ENCODE measurements around the gene MKNK1.

The MKNK1 gene

DNA sequence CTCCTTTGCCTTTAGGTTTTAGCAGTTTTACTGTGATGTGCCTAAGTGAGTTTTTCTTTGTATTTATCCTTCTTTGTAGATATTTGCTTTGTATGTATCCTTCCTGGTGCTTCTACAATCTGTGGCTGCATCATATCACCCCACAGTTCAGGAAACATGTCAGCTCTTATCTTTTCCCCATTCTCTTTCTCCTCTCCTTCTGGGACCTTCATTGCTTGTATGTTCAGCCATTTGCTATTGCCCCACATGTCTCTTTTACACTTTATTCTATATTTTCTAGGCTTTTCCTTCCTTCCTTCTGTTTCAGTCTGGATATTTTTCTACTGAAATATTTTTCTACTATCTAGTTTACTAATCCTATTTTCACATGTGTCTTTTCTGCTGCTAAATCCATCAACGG lies 67.5 kb downstream of the MKNK1 start:
- H3K9me3 ChIP-seq (ENCODE audit: control insufficient read depth, insufficient read depth, low read depth, low read length): no peaks in the 10 kb centered on the region
- H3K27ac ChIP-seq (ENCODE audit: low read depth, low read length): no peak overlapping the region
- peaks cover 99% of the 10 kb centered on the region for H3K27me3 ChIP-seq (ENCODE audit: control insufficient read depth, insufficient read depth, low read length)
- H3K4me3 ChIP-seq (ENCODE audit: low read depth, low read length): no peak overlapping the region
- no peaks in the 10 kb centered on the region; the same call in 1 of the 2 replicates for H3K4me1 ChIP-seq (ENCODE audit: control insufficient read depth, insufficient read depth, low read length)
- no peak overlapping the region for H3K9ac ChIP-seq (ENCODE audit: low read length)
- no peaks in the 10 kb centered on the region for H3K36me3 ChIP-seq (ENCODE audit: control insufficient read depth, insufficient read depth, low read length)

DNA sequence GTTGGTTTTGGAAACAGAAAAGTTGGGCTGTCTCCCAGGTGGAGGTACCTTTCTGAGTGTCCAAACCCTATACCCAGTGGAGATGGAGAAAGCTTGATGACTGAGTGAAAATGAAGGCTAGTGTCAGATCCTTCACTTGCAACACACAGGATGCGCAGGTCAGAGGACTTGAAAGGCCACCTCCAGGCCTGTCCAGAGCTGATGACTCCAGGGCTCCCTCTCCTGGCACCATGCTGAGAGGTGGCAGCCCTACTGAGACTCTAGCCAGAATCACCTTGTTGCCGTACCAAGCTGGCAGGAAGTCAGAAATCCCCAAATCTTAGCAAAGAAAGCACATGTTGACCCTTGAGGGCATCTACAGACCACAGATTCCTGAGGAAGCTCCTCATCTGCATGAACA lies 69.0 kb downstream of the MKNK1 start:
- Histone ChIP-seq H3K4me1 (ENCODE audit: control insufficient read depth, insufficient read depth, low read length) (peaks cover 6% of the 10 kb centered on the region), H3K27ac (ENCODE audit: low read depth, low read length) (no peak overlapping the region), H3K9me3 (ENCODE audit: control insufficient read depth, insufficient read depth, low read depth, low read length) (no peaks in the 10 kb centered on the region), H3K9ac (ENCODE audit: low read length) (no peak overlapping the region), H3K36me3 (ENCODE audit: control insufficient read depth, insufficient read depth, low read length) (no peaks in the 10 kb centered on the region), H3K27me3 (ENCODE audit: control insufficient read depth, insufficient read depth, low read length) (peaks cover 99% of the 10 kb centered on the region), H3K4me3 (ENCODE audit: low read depth, low read length) (no peak overlapping the region)

DNA sequence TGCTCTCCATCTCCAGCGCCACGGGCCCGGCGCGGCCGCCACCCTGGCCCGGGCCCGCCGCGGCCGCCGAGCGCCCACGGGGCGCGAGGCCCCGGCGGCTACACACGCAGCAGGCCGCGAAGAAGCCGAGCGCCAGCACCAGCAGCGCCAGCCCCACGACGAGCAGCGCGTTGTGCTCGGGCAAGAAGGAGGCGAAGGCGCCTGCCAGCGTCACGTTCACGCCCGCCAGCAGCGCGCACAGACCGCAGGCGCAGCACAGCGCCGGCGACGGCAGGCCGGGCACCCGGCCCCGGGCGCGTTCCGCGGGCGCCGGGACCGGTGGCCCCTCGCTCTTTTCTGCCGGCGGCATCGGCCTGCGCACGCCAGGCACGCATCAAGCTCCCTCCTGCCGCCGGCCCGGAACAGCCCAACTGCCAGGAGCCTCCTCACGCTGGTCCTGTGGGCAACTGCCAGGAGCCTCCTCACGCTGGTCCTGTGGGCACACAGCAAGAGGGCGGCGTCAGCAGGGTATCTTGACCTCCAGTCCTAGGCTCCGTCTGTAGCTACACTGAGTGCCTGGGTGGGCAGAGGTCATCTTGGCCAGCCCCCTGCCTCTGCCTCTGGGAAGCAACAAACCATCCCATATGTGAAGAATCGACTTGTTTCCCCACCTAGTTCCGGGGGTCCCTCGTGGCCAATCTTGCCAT lies 70.7 kb downstream of the MKNK1 start:
- Histone ChIP-seq H3K4me3 (ENCODE audit: low read depth, low read length) (peak overlapping the region; percentile 52), H3K36me3 (ENCODE audit: control insufficient read depth, insufficient read depth, low read length) (no peaks in the 10 kb centered on the region), H3K27ac (ENCODE audit: low read depth, low read length) (no peak overlapping the region), H3K9ac (ENCODE audit: low read length) (no peak overlapping the region), H3K9me3 (ENCODE audit: control insufficient read depth, insufficient read depth, low read depth, low read length) (no peaks in the 10 kb centered on the region), H3K27me3 (ENCODE audit: control insufficient read depth, insufficient read depth, low read length) (peaks cover 99% of the 10 kb centered on the region), H3K4me1 (ENCODE audit: control insufficient read depth, insufficient read depth, low read length) (peaks cover 6% of the 10 kb centered on the region)

DNA sequence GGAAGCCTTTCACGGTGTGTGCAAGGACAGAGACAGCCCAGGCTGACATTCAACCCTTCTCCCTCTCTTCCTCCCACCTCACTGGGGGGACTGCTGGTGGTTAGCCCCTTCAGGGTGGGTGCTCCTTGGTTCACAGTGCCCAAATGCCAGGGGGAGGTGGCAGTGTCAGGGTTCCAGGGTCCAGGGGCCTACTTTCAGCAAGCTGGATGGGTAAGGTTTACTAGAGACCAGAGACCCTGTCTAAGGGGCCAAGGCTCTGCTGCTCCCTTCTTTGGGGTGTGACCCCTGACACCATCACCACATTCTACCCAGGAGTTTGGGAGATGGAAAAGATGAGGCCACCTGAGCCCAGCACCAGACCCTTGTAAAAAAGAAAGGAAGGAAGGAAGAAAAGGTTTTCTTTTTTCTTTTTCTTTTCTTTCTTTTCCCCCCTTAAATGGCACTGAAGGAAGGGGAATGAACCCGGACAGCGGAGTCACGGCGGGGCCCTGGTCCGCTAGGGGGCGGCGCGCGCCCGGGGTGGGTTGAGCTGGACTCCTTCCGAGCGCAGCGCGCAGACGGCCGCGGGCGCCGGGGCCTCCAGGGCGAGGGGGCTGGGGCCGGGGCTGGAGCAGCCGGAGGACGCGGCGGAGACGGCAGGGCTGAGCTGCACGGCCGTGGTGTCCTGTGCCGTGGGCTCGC lies 71.4 kb downstream of the MKNK1 start:
- H3K4me3 ChIP-seq (ENCODE audit: low read depth, low read length): peak overlapping the region; percentile 52; the same call in 1 of the 2 replicates
- no peak overlapping the region for H3K27ac ChIP-seq (ENCODE audit: low read depth, low read length)
- no peak overlapping the region for H3K9ac ChIP-seq (ENCODE audit: low read length)
- H3K9me3 ChIP-seq (ENCODE audit: control insufficient read depth, insufficient read depth, low read depth, low read length): no peaks in the 10 kb centered on the region
- no peaks in the 10 kb centered on the region for H3K36me3 ChIP-seq (ENCODE audit: control insufficient read depth, insufficient read depth, low read length)
- peaks cover 99% of the 10 kb centered on the region for H3K27me3 ChIP-seq (ENCODE audit: control insufficient read depth, insufficient read depth, low read length)
- peaks cover 6% of the 10 kb centered on the region for H3K4me1 ChIP-seq (ENCODE audit: control insufficient read depth, insufficient read depth, low read length)

DNA sequence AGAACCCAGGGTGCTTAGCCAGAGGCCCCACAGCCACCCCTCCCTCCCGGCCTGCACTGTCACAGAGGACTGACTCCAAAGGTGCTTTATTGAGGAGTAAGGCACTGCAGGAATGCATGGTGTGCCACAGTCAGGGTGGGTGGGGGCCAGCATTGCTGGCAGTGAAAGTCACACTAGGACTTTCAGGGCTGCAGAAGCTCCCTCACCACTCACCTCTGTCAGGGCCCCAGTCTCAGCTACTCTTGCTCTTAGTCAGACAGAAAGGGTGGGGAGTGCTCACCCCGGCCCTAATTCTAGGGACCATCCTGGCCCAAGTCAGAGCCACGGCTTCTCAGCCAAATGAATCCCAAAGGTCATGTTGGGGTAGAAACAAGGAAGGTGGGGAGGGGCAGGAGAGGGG lies 72.0 kb downstream of the MKNK1 start:
- Histone ChIP-seq H3K36me3 (ENCODE audit: control insufficient read depth, insufficient read depth, low read length) (no peaks in the 10 kb centered on the region), H3K4me3 (ENCODE audit: low read depth, low read length) (no peak overlapping the region), H3K9me3 (ENCODE audit: control insufficient read depth, insufficient read depth, low read depth, low read length) (no peaks in the 10 kb centered on the region), H3K27me3 (ENCODE audit: control insufficient read depth, insufficient read depth, low read length) (peaks cover 99% of the 10 kb centered on the region), H3K4me1 (ENCODE audit: control insufficient read depth, insufficient read depth, low read length) (peaks cover 7% of the 10 kb centered on the region), H3K27ac (ENCODE audit: low read depth, low read length) (no peak overlapping the region), H3K9ac (ENCODE audit: low read length) (no peak overlapping the region)

DNA sequence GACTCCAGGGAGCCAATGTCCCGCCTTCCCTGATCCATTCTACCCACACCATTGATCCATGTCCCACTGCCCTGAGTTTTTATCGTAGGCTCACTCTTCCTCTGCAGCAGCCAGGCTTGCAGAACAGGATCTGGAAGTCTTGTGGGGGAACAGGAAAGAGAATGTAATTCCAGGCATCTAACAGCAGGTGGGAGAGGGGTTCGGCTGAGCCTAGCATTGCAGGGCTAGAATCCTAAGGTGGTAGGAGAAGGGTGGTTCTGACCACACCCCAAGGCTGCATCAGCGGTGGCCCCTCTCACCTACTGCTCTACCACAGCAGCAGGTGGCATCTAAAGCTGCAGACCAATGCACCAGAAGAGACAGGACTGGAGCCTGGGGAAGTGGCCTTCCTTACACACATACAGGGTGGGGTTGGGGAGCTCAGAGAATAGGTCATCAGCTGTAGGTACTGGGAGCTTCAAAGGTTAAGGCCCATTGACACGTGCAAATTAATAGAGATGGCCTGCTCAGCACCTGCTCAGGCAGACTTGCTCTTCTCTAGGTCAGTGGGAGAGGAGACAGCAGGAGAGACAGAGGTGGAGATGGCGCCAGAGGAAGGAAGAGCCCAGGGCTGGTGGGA lies 73.2 kb downstream of the MKNK1 start:
- H3K27me3 ChIP-seq (ENCODE audit: control insufficient read depth, insufficient read depth, low read length): peaks cover 100% of the 10 kb centered on the region
- peaks cover 17% of the 10 kb centered on the region for H3K4me1 ChIP-seq (ENCODE audit: control insufficient read depth, insufficient read depth, low read length)

DNA sequence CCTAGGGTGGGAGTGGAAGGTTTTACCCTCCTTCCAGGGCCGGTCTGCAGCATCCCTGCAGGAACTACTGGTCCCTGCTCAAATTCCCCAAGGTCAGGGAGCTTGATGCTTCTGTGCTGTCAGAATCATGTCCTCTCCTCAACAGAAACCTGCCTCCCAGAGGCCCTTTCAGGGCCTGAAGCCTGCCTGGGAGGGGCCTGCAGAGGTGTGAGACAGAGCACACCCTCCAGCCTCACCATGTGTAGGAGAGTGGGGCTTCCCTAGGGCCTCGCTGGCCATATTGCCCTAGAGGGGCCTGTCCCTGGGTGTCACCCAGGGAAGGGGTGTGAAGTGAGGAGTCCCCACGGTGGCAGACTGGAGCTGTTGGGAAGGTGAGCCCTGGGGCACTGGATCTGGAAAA lies 73.8 kb downstream of the MKNK1 start:
- Histone ChIP-seq H3K36me3 (ENCODE audit: control insufficient read depth, insufficient read depth, low read length) (no peaks in the 10 kb centered on the region), H3K4me1 (ENCODE audit: control insufficient read depth, insufficient read depth, low read length) (peaks cover 23% of the 10 kb centered on the region), H3K4me3 (ENCODE audit: low read depth, low read length) (no peak overlapping the region), H3K27me3 (ENCODE audit: control insufficient read depth, insufficient read depth, low read length) (peaks cover 100% of the 10 kb centered on the region), H3K9me3 (ENCODE audit: control insufficient read depth, insufficient read depth, low read depth, low read length) (no peaks in the 10 kb centered on the region), H3K9ac (ENCODE audit: low read length) (no peak overlapping the region), H3K27ac (ENCODE audit: low read depth, low read length) (no peak overlapping the region)

More for the DNA sequence above, 73.2 kb downstream of the MKNK1 start:
- Histone ChIP-seq H3K27ac (ENCODE audit: low read depth, low read length) (no peak overlapping the region), H3K36me3 (ENCODE audit: control insufficient read depth, insufficient read depth, low read length) (no peaks in the 10 kb centered on the region), H3K4me3 (ENCODE audit: low read depth, low read length) (no peak overlapping the region), H3K9me3 (ENCODE audit: control insufficient read depth, insufficient read depth, low read depth, low read length) (no peaks in the 10 kb centered on the region), H3K9ac (ENCODE audit: low read length) (no peak overlapping the region)

DNA sequence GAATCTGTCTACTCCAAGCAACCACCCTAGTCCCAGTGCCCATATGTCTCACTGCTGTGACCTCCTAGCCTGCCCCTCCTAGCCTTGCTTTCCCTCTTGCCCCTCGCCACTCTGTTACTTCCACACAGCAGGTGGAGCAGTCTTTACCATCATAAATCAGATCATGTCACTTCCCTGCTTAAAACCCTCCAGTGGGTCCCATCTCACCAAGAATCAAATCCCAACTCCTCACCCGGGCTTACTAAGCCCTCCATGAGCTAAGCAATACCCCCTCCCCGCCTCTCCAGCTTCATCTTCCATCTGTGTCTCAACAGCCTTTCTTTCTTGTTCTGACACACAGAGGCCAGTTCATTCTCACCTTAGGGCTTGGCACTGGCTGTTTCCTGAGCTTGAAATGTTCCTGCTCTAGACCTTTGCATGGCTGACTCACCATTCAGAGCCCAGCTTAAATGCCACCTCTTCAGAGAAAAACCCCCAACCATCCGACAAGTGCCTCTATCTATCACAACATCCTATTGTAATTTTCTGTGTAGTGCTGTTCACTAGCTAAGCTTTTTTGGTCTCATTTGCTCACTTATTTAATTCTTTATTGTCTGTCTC lies 74.9 kb downstream of the MKNK1 start:
- Histone ChIP-seq H3K27ac (ENCODE audit: low read depth, low read length) (no peak overlapping the region), H3K4me3 (ENCODE audit: low read depth, low read length) (no peak overlapping the region), H3K4me1 (ENCODE audit: control insufficient read depth, insufficient read depth, low read length) (peaks cover 33% of the 10 kb centered on the region), H3K36me3 (ENCODE audit: control insufficient read depth, insufficient read depth, low read length) (no peaks in the 10 kb centered on the region), H3K9ac (ENCODE audit: low read length) (no peak overlapping the region), H3K9me3 (ENCODE audit: control insufficient read depth, insufficient read depth, low read depth, low read length) (no peaks in the 10 kb centered on the region), H3K27me3 (ENCODE audit: control insufficient read depth, insufficient read depth, low read length) (peaks cover 100% of the 10 kb centered on the region)

DNA sequence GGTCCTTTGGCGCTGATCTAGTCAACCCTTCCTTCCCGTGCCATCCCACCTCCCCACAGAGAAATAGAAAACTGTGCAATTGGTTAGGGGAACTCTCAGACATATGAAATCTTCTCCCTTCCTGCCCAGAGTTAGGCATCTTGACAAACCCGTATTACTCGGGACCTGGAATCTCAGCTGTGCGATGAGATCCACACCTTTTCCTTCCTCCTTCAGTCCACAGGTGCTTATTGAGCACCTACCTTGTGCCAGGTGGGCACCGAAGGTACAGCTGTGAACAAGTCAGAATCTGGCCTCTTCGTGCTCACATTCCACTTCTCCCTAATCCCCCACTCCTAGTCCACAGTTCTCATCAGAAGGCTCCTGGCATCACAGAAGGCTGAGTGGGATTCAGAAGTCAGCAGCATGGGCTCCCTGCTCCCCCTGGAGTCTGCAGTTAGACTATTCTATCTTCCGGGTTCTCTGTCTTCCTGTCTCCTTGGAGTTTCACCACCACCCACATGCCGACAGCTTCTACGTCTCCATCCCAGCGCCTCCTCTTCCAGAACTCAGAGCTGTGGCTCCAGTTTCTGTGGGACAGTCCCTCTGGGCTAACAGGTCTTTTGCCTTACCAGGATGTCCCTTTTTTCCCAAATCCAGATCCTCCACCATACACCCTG lies 75.6 kb downstream of the MKNK1 start:
- Histone ChIP-seq H3K9me3 (ENCODE audit: control insufficient read depth, insufficient read depth, low read depth, low read length) (no peaks in the 10 kb centered on the region), H3K27me3 (ENCODE audit: control insufficient read depth, insufficient read depth, low read length) (peaks cover 100% of the 10 kb centered on the region), H3K4me3 (ENCODE audit: low read depth, low read length) (no peak overlapping the region), H3K4me1 (ENCODE audit: control insufficient read depth, insufficient read depth, low read length) (peaks cover 39% of the 10 kb centered on the region), H3K36me3 (ENCODE audit: control insufficient read depth, insufficient read depth, low read length) (no peaks in the 10 kb centered on the region), H3K9ac (ENCODE audit: low read length) (no peak overlapping the region), H3K27ac (ENCODE audit: low read depth, low read length) (no peak overlapping the region)

DNA sequence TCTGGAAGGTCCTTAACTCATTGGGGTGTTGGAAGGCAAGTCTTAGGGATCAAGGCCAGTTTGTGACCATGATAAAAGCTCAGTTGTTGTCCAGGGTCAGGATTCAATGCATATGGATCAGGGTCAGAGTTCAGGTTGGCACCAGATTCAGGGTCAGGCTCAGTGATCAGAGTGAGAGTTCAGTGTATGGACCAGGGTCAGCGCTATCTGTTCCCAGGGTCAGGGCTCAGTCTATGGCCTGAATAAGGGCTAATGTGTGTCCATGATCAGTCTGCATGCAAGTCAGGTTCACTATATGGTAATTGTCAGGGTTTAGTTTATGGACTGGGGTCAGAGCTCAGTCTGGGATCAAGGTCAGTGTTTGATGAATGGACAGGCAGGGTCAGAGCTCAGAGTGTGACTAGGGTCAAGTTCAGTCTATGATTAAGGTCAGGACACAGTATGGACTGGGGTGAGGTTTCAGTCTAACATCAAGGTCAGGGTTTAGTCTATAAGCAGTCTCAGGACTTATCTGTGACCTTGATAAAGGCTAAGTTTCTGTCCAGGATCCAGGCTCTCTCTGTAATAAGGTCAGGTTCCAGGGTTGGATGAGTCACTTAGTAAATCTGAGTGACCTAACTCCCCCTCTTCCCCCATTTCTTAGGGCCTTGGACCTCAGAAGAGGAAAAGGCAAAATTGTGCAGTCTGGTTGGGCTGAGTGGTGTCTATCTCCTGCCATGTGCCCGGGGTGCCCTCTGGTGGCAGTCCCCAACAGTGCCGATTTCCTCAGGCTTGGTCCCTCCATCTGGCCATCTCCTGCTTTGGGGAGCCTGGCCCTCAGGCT lies 76.4 kb downstream of the MKNK1 start:
- H3K27ac ChIP-seq (ENCODE audit: low read depth, low read length): no peak overlapping the region
- H3K4me3 ChIP-seq (ENCODE audit: low read depth, low read length): no peak overlapping the region
- H3K4me1 ChIP-seq (ENCODE audit: control insufficient read depth, insufficient read depth, low read length): peaks cover 44% of the 10 kb centered on the region
- no peaks in the 10 kb centered on the region for H3K9me3 ChIP-seq (ENCODE audit: control insufficient read depth, insufficient read depth, low read depth, low read length)
- H3K36me3 ChIP-seq (ENCODE audit: control insufficient read depth, insufficient read depth, low read length): no peaks in the 10 kb centered on the region
- H3K9ac ChIP-seq (ENCODE audit: low read length): no peak overlapping the region
- H3K27me3 ChIP-seq (ENCODE audit: control insufficient read depth, insufficient read depth, low read length): peaks cover 100% of the 10 kb centered on the region

All from HUES6 (cell line).